ENCODE data around the gene CSNK1E. TPM values are rescaled to one million over a fixed set of nuclear protein-coding genes. Genes with fewer than 3 reads are reported as not detected.
A peak's percentile ranks its signal among the peaks of the same experiment; 100 is the strongest.

The CSNK1E gene
- total RNA-seq, 1 experiment from 2014 or later, result 129 TPM

DNA sequence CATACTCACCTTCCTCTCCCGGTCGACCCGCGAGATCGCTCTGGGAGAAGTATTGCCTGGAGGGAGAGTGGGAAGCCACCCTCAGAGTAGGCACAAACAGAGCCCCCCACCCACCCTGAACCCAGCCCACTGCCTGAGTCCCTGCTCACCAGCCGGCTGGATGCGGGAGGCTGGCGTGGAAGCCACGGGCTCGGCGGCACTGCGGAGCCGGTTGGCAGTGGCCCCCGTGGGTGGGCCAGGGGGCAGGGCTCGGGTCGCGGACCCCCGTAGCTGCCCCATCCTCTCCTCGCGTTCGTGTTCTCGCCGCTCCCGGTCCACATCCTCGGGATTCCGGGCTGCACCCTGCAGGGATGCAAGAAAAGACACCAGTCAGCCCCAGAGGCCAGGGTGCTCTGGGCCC, 23.0 kb downstream of the CSNK1E start:
- Mint-ChIP-seq H3K9me3 (ENCODE audit: unreplicated experiment) (no peaks in the 10 kb centered on the region), H3K36me3 (ENCODE audit: insufficient read depth, unreplicated experiment) (peaks cover 69% of the 10 kb centered on the region), H3K27me3 (ENCODE audit: insufficient read depth, unreplicated experiment) (no peaks in the 10 kb centered on the region), H3K4me1 (ENCODE audit: low read depth, unreplicated experiment) (peaks cover 5% of the 10 kb centered on the region), H3K4me3 (ENCODE audit: unreplicated experiment) (no peak overlapping the region), H3K27ac (ENCODE audit: unreplicated experiment) (peak overlapping the region; percentile 21)
- DNase-seq, result no peak
- ChIA-PET CTCF (no interaction called here), POLR2A (no interaction called here)
- no TSS peak for BruUV-seq (replicated peaks)
- TF ChIP-seq, protein P1, sequence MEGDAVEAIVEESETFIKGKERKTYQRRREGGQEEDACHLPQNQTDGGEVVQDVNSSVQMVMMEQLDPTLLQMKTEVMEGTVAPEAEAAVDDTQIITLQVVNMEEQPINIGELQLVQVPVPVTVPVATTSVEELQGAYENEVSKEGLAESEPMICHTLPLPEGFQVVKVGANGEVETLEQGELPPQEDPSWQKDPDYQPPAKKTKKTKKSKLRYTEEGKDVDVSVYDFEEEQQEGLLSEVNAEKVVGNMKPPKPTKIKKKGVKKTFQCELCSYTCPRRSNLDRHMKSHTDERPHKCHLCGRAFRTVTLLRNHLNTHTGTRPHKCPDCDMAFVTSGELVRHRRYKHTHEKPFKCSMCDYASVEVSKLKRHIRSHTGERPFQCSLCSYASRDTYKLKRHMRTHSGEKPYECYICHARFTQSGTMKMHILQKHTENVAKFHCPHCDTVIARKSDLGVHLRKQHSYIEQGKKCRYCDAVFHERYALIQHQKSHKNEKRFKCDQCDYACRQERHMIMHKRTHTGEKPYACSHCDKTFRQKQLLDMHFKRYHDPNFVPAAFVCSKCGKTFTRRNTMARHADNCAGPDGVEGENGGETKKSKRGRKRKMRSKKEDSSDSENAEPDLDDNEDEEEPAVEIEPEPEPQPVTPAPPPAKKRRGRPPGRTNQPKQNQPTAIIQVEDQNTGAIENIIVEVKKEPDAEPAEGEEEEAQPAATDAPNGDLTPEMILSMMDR (IDR thresholded peaks at IDR 0.05; ENCODE audit: insufficient read depth in 1 of 2, low read depth in 1 of 2, low read length in 1 of 2, severe bottlenecking in 1 of 2, unreplicated experiment in 1 of 2), result no peak
- Histone ChIP-seq H3K36me3 (ENCODE audit: control insufficient read depth, insufficient read depth, low read length) (peaks cover 6% of the 10 kb centered on the region), H3K4me3 (ENCODE audit: low read depth, low read length) (no peak overlapping the region), H3K4me1 (no peaks in the 10 kb centered on the region; the same call in 1 of the 2 replicates), H3K9me3 (no peaks in the 10 kb centered on the region), H3K27me3 (replicated peaks; ENCODE audit: control insufficient read depth, insufficient read depth, low read length) (no peaks in the 10 kb centered on the region)
- intact Hi-C loops (cut with micrococcal nuclease; ENCODE audit: unreplicated experiment), result no loop called here

GRCh38 chr22:38292694-38293093, 24.5 kb downstream of the CSNK1E start:
- Histone ChIP-seq H3K36me3 (ENCODE audit: control insufficient read depth, insufficient read depth, low read length) (peaks cover 4% of the 10 kb centered on the region), H3K27me3 (replicated peaks; ENCODE audit: control insufficient read depth, insufficient read depth, low read length) (no peaks in the 10 kb centered on the region), H3K4me1 (no peaks in the 10 kb centered on the region; the same call in 1 of the 2 replicates), H3K4me3 (ENCODE audit: low read depth, low read length) (no peak overlapping the region), H3K9me3 (no peaks in the 10 kb centered on the region)
- Mint-ChIP-seq H3K27ac (ENCODE audit: unreplicated experiment) (peak overlapping the region; percentile 19), H3K27me3 (ENCODE audit: insufficient read depth, unreplicated experiment) (no peaks in the 10 kb centered on the region), H3K4me3 (ENCODE audit: unreplicated experiment) (no peak overlapping the region), H3K4me1 (ENCODE audit: low read depth, unreplicated experiment) (peaks cover 5% of the 10 kb centered on the region), H3K9me3 (ENCODE audit: unreplicated experiment) (no peaks in the 10 kb centered on the region), H3K36me3 (ENCODE audit: insufficient read depth, unreplicated experiment) (peaks cover 61% of the 10 kb centered on the region)
- no TSS peak for BruUV-seq (replicated peaks)
- no peak for DNase-seq
- intact Hi-C loops (cut with micrococcal nuclease; ENCODE audit: unreplicated experiment), result no loop called here
- CTCF ChIA-PET, result no interaction called here
- POLR2A ChIA-PET, result no interaction called here
- TF ChIP-seq, protein P1 (IDR thresholded peaks at IDR 0.05; ENCODE audit: insufficient read depth in 1 of 2, low read depth in 1 of 2, low read length in 1 of 2, severe bottlenecking in 1 of 2, unreplicated experiment in 1 of 2), result no peak

GRCh38 chr22:38291201-38291777, 25.9 kb downstream of the CSNK1E start:
- Histone ChIP-seq H3K36me3 (ENCODE audit: control insufficient read depth, insufficient read depth, low read length) (peaks cover 2% of the 10 kb centered on the region), H3K9me3 (no peaks in the 10 kb centered on the region), H3K4me3 (ENCODE audit: low read depth, low read length) (no peak overlapping the region), H3K27me3 (replicated peaks; ENCODE audit: control insufficient read depth, insufficient read depth, low read length) (no peaks in the 10 kb centered on the region), H3K4me1 (no peaks in the 10 kb centered on the region; the same call in 1 of the 2 replicates)
- TF ChIP-seq, protein P1 (IDR thresholded peaks at IDR 0.05; ENCODE audit: insufficient read depth in 1 of 2, low read depth in 1 of 2, low read length in 1 of 2, severe bottlenecking in 1 of 2, unreplicated experiment in 1 of 2), result peak in 1 of 2 experiments; percentile 2
- DNase-seq, result no peak
- Mint-ChIP-seq H3K27me3 (ENCODE audit: insufficient read depth, unreplicated experiment) (no peaks in the 10 kb centered on the region), H3K36me3 (ENCODE audit: insufficient read depth, unreplicated experiment) (peaks cover 61% of the 10 kb centered on the region), H3K4me1 (ENCODE audit: low read depth, unreplicated experiment) (peaks cover 5% of the 10 kb centered on the region), H3K4me3 (ENCODE audit: unreplicated experiment) (no peak overlapping the region), H3K27ac (ENCODE audit: unreplicated experiment) (peak overlapping the region; percentile 69), H3K9me3 (ENCODE audit: unreplicated experiment) (no peaks in the 10 kb centered on the region)
- ChIA-PET CTCF (no interaction called here), POLR2A (no interaction called here)
- intact Hi-C loops (cut with micrococcal nuclease; ENCODE audit: unreplicated experiment), result no loop called here
- BruUV-seq (replicated peaks), result no TSS peak

Measured in Caco-2 (cell line).